ENCODE data around the gene PJVK. TPM values are rescaled to one million over a fixed set of nuclear protein-coding genes. Genes with fewer than 3 reads are reported as not detected.

The PJVK gene
- total and polyA plus RNA-seq, 9 of the 15 experiments (the other 6 are each of a cell fraction or from before 2014, with no cell fraction given), result 0.11 to 1.5 (median 0.73) TPM

- H3K9ac ChIP-seq (ENCODE audit: insufficient read depth in 1 of 2, low read depth in 2 of 2, low read length in 2 of 2), result no peak overlapping the region
- H3K9me3 ChIP-seq (replicated peaks; ENCODE audit: control insufficient read depth, insufficient read depth, low read depth, low read length), result no peaks in the 10 kb centered on the region
- no peak for TF ChIP-seq HDAC6 (IDR thresholded peaks at IDR 0.05; ENCODE audit: low read depth, low read length)
- TF ChIP-seq POLR2AphosphoS2 (IDR thresholded peaks at IDR 0.05; ENCODE audit: low read length), result no peak
- TF ChIP-seq STAG1 (CRISPR knock-in tag; IDR thresholded peaks at IDR 0.05; ENCODE audit: borderline replicate concordance), result no peak
- TF ChIP-seq CBFB (CRISPR knock-in tag; IDR thresholded peaks at IDR 0.05), result no peak
- TF ChIP-seq, protein P1, sequence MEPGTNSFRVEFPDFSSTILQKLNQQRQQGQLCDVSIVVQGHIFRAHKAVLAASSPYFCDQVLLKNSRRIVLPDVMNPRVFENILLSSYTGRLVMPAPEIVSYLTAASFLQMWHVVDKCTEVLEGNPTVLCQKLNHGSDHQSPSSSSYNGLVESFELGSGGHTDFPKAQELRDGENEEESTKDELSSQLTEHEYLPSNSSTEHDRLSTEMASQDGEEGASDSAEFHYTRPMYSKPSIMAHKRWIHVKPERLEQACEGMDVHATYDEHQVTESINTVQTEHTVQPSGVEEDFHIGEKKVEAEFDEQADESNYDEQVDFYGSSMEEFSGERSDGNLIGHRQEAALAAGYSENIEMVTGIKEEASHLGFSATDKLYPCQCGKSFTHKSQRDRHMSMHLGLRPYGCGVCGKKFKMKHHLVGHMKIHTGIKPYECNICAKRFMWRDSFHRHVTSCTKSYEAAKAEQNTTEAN (CRISPR knock-in tag; IDR thresholded peaks at IDR 0.05), result no peak
- TF ChIP-seq ZNF584 (CRISPR knock-in tag; IDR thresholded peaks at IDR 0.05; ENCODE audit: low read depth), result no peak
- no peak for TF ChIP-seq RFX7 (CRISPR knock-in tag; IDR thresholded peaks at IDR 0.05)
- TF ChIP-seq ZNF766 (CRISPR knock-in tag; conservative IDR thresholded peaks at IDR 0.05), result no peak
- TF ChIP-seq ETV5 (CRISPR knock-in tag; IDR thresholded peaks at IDR 0.05; ENCODE audit: low read depth), result no peak
- H3K4me2 ChIP-seq (ENCODE audit: insufficient read depth, low read length), result no peak overlapping the region
- DNase-seq (ENCODE audit: extremely low read depth in 1 of 4, low spot score in 3 of 4), result no peak
- intact Hi-C loops (cut with micrococcal nuclease), result no loop called here
- H3K36me3 ChIP-seq (ENCODE audit: control insufficient read depth, insufficient read depth, low read length), result peaks cover 87% of the 10 kb centered on the region
- H3K4me1 ChIP-seq (replicated peaks in 1 of 2; ENCODE audit: control insufficient read depth in 2 of 2, insufficient read depth in 2 of 2, low read length in 2 of 2), result no peaks in the 10 kb centered on the region; a peak in 1 of 5 replicates
- H4K20me1 ChIP-seq (replicated peaks; ENCODE audit: control insufficient read depth, insufficient read depth, low read length), result no peaks in the 10 kb centered on the region
- FAIRE-seq, result no peak
- in situ Hi-C loops (cut with MboI), result no loop called here
- H3K9me1 ChIP-seq (ENCODE audit: control insufficient read depth, insufficient read depth, low read length), result no peaks in the 10 kb centered on the region
- no peak overlapping the region for H3K4me3 ChIP-seq
- ChIA-PET CTCF (ENCODE audit: low intra/inter-chr PET ratio) (no interaction called here), POLR2A (interaction anchor here (0.9 to 1.3 kb wide), 3 partner anchors 9 to 13 kb away, joined by 3 to 4 read pairs (median 4); partner anchors contain the start of genes PJVK and PRKRA)
- no peak overlapping the region for H2AFZ ChIP-seq (ENCODE audit: low read depth, low read length)
- no peak for ATAC-seq
- BruUV-seq (replicated peaks), result no TSS peak
- H3K79me2 ChIP-seq (ENCODE audit: control insufficient read depth, insufficient read depth, low read length), result no peaks in the 10 kb centered on the region
- H3K27ac ChIP-seq (ENCODE audit: extremely low read depth, low read depth, low read length), result no peak overlapping the region
- H3K27me3 ChIP-seq (ENCODE audit: control insufficient read depth in 2 of 2, insufficient read depth in 2 of 2, low read length in 2 of 2), result no peaks in the 10 kb centered on the region
- WGBS (ENCODE audit: insufficient coverage, low coverage, missing lambda C conversion rate), result 84% methylated on average over 2 of the region's 2 CpGs
Observed at GRCh38 chr2:178441426-178441825, 9.8 kb upstream of the PJVK start.

All from K562 (cell line).